GM19397 (cell line): ENCODE data around the gene TBC1D5.

Experiments used
- ATAC-seq: cut with Tn5 transposase; IDR thresholded peaks from one replicate; pipeline ENCODE4 v1.9.1; 2021; ENCODE audit warnings: mild to moderate bottlenecking, moderate library complexity; ENCODE audit not compliant: unreplicated experiment

TBC1D5 gene

DNA sequence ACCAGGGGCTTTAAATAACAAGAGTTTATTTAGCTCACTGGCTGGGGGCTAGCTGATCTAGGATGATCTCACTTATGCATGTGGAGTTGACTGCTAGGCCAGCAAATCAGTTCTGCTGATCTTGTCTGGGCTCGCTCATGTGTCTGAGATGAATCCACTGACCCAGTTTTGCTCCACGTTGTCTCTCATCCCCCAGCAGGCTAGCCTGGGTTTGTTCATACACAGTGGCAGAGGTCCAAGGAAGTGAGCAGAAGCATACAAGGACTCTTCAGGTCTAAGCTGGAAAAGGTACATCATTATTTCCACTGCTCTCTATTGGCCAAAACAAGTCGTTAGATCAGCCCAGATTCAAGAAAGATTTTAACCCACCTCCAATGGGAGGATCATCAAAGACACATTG, 619.7 kb downstream of the TBC1D5 start:
- ATAC-seq, result no peak

DNA sequence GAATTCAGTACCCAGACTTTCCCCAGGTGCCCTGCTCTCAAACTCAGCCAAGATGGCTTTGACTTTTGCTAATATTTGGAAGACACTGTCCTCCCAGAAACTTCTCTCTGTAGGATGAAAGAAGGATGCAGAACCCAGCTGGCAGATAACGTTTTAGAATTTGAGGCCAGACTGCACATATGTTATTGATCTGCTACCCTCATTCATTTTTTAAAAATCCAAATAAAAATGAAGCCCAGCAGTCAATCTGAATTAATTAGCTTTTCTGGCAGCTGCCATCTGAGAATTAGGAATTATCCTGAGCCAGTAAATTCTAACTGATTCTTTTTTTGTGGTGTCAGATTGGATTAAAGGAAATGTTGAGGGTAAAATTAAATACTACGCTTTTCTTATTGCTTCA, 621.1 kb downstream of the TBC1D5 start:
- no peak for ATAC-seq

DNA sequence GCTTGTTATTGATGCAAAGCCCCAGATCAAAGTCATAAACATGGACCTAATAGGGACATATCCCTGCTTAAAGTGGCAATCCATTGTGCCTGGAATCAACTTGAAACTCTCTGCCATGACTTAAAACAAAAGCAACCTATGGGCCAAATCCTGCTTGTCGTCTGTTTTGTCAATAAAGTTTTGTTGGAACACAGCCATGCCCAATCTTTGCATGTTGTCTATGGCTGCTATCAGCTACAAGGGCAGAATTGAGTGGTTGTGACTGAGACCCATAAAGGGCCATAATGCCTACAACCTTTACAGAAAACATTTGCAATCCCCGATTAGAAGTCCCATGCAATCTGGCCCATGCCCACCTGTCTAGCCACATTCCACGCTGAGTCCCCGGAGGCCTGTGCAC, 622.3 kb downstream of the TBC1D5 start:
- no peak for ATAC-seq

DNA sequence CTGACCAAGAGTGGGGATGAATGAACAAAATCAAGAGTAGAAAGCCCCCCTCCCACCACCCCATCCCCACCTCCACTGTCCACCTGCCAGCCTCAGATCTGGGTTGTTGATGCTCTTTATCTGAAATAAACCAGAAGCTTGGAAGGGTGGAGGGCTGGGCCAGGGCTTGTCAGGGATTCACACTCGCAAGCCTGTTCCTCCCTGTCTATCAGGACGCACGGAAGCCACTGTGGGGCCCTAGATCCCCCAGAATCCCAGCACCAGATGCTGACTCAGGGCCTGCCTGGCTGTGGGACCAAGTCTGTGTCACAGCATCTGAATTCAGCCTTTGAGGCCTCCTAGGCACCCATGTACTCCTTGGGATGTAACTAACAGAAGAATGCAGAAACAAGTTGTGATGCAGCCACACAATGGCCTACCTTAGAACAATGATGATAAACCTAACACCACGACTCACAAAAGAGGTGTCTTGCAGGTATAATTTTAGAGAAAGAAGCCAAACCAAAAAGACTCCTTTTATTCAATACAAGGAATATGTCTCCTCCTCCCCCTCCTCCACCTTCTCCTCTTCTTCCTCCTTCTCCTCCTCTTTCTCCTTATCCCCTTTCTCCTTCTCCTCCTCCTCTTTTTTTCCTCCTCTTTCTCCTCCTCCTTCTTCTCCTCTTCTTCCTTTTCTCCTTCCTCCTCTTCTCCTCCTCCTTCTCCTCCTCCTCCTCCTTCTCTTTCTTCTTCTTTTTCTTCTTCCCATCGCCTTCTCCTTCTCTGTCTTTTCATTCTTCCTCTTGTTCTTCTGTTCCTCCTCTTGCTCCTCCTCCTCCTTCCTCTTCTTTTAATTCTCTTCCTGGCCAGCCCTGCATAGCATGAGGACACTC, 623.0 kb downstream of the TBC1D5 start:
- ATAC-seq, result no peak

DNA sequence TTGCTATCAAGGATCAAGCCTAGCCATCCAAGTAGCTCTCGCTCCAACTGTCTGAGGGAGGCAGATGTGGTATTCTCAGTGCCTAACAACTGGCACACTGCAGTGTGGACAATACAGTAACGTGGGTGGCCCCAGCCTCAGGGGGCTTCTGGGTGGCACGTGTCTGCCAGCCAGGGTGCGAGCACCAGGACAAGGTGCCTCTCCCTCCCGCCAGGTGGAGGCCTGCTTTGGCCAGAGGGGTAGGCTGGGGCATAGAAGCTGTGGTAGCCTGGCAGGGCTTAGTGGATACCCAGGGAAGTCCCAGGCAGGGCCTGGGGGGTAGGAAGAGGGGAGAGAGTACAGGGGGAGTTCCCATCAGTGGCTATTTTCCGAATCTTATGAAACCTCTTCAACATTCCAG, 623.7 kb downstream of the TBC1D5 start:
- no peak for ATAC-seq

DNA sequence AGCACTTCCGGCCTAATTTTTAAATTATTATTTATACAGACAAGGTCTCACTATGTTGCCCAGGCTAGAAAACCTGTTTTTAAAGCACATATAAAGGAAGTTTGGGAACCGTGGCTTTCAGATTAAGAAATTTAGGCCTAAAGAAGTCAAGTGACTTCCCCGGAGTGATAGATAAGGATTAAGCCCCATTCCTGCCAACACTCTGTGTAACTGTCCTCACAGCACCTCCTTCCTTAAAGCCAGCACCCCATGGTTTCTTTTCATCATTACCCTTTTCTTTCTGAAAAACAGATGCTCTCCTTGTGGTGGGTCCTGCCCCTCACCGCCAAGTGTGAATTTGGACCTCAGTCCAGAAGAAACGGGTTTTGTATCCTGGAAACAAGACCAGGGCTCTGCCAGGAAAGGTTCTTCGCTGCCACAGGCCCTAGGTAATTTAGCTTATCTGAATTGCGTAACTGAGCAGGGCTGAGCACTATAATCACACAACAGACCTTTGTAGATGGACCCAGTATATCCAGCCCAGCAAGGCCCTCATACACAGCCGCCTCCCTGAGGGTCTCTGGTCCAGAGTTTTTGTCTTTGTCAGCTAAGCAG, 626.3 kb downstream of the TBC1D5 start:
- no peak for ATAC-seq

DNA sequence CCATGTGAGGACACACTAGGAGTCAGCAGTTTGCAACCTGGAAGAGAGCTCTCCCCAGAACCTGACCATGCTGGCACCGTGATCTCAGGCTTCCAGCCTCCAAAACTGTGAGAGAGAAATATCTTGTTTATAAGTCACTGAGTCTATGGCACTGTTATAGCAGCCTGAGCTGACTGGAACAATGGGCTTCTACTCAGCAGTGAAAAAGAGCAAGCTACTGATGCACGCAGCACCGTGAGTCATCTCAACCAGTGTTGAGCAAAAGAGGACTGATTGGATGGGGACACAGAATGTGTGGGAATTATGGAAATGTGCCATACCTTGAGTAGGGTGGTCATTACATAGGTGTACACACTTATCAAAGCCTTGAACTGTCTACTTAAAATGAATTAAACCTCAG, 627.2 kb downstream of the TBC1D5 start:
- ATAC-seq, result no peak

DNA sequence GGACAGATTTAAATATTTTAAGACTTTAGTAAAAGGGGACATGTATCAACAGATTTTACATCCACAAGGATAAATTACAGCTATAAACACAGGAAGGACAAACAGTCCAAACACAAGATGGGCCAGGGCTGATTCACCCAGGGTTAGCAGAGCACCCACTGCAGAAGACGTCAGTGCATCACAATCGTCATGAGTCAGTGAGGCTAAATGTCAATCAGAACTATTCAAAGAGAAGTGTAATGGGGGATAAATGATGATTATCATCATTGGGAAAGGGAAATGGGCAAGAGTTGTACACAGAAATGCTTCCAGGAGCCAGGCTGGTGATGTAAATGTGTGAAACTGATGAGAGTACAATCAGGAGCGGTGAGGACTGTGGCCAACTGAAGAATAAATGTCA, 630.8 kb downstream of the TBC1D5 start:
- no peak for ATAC-seq

DNA sequence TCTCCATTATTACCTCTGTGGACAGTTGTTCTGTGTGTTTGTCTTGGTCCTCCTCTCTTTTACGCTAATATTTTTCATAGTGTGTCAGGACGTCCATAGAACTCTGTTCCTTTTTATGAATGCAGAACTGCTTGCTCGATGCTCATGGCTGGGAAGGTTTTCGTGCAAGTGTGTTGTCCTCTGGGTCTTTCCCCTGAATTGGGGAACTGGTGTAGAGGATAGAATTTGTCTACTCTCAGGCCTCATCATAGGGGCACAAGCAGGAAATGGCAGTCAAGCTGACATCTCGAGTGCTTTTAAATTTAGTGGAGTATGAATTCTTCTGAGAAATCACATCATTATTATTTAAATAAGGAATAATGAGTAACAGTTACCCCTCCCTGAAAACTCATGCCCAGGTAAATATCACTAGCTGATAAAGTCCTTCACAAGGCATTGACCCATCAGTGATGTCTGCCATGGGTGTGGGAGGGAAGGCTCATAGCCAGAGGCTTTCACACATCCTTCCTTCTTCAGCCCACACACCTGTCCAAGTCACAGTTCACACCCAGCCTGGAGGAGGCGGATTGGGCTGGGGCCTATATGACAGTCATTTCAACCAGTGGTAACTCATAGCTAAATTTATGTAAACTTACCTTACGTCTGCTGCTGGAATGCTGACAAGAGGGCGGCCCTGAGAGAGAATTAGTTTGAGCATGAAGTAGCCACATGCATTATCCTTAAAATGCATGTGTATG, 631.6 kb downstream of the TBC1D5 start:
- no peak for ATAC-seq
